A549 (cell line): ENCODE measurements around the gene PRR29.

Experiments
- CTCF ChIP-seq: fragments of >200 bp; sonication (Bioruptor Twin); formaldehyde crosslinking; IDR thresholded peaks from 3 replicates; pipeline ENCODE4 v1.5.1; 2016
- EP300 ChIP-seq, 2 experiments: fragments of >200 bp; sonication (Bioruptor Twin); formaldehyde crosslinking; IDR thresholded peaks; 2 replicates in 1 of 2; 3 replicates in 1 of 2; pipeline ENCODE4 v1.6.1; 2016 to 2017
- GATA3 ChIP-seq: IDR thresholded peaks from 2 replicates; pipeline ENCODE4 v1.6.1; 2012; ENCODE audit warnings: borderline replicate concordance
- HEYL ChIP-seq: fragments of 250-450 bp; sonication (Bioruptor Pico); IDR thresholded peaks from 2 replicates; pipeline ENCODE4 v1.8.0; 2021; ENCODE audit warnings: mild to moderate bottlenecking, moderate library complexity
- MAZ ChIP-seq: fragments of 150-350 bp; IDR thresholded peaks from 2 replicates; pipeline ENCODE4 v1.6.1; 2014; ENCODE audit warnings: antibody characterized with exemption, low read depth, low read length, borderline replicate concordance
- MYC ChIP-seq: IDR thresholded peaks from 2 replicates; pipeline ENCODE4 v1.6.1; 2012; ENCODE audit warnings: mild to moderate bottlenecking, inconsistent platforms, low read length, improper control_type of control experiment, borderline replicate concordance
- POLR2A ChIP-seq: IDR thresholded peaks from 2 replicates; pipeline ENCODE4 v1.6.1; 2012; ENCODE audit warnings: mild to moderate bottlenecking, low read length
- RCOR1 ChIP-seq: fragments of 150-350 bp; IDR thresholded peaks from 2 replicates; pipeline ENCODE4 v1.6.1; 2014; ENCODE audit warnings: antibody characterized with exemption, low read length, low read depth

GRCh38 chr17:64004903-64005733 is 7.0 kb downstream of the PRR29 start:
- TF ChIP-seq EP300 (IDR thresholded peaks at IDR 0.05): no peak
- TF ChIP-seq MAZ: no peak
- TF ChIP-seq HEYL (CRISPR knock-in tag): no peak
- TF ChIP-seq RCOR1: no peak
- TF ChIP-seq CTCF: no peak
- no peak for TF ChIP-seq GATA3
- no peak for TF ChIP-seq POLR2A
- TF ChIP-seq MYC: no peak
